Mammary epithelial cell (primary cell): ENCODE measurements around the gene OCRL.

Source experiments
- EZH2 ChIP-seq: IDR thresholded peaks from 2 replicates; pipeline ENCODE4 v1.6.1; 2012; ENCODE audit warnings: low read length, inconsistent platforms, borderline replicate concordance
- TF ChIP-seq, protein P1 (sequence below), 2 donors: IDR thresholded peaks in 1 of 2; conservative IDR thresholded peaks in 1 of 2; 2 replicates each; pipeline ENCODE4 v1.5.1; 2011 to 2012; ENCODE audit warnings: inconsistent platforms in 2 of 2, low read length in 2 of 2, mild to moderate bottlenecking in 2 of 2, control low read depth in 1 of 2, low read depth in 1 of 2; ENCODE audit not compliant: insufficient read depth in 1 of 2; ENCODE audit errors: extremely low read depth in 1 of 2

DNA sequence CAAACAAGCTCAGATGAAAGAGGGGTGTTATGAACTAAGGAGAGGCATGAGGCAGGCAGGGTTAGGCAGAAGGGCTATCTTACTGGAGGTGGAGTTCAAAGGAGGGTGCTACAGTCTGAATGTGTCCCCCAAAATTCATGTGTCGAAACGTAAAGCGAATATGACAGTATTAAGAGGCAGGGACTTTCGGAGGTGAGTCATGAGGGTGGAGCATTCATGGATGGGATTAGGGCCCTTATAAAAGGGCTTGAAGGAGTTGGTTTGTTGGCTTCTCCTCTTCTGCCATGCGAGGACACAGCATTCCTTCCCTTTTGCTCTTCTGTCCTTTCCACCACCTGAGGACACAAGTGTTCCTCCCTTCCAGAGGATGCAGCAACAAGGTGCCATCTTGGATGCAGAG, 91.8 kb downstream of the OCRL start:
- TF ChIP-seq, protein P1, sequence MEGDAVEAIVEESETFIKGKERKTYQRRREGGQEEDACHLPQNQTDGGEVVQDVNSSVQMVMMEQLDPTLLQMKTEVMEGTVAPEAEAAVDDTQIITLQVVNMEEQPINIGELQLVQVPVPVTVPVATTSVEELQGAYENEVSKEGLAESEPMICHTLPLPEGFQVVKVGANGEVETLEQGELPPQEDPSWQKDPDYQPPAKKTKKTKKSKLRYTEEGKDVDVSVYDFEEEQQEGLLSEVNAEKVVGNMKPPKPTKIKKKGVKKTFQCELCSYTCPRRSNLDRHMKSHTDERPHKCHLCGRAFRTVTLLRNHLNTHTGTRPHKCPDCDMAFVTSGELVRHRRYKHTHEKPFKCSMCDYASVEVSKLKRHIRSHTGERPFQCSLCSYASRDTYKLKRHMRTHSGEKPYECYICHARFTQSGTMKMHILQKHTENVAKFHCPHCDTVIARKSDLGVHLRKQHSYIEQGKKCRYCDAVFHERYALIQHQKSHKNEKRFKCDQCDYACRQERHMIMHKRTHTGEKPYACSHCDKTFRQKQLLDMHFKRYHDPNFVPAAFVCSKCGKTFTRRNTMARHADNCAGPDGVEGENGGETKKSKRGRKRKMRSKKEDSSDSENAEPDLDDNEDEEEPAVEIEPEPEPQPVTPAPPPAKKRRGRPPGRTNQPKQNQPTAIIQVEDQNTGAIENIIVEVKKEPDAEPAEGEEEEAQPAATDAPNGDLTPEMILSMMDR (conservative IDR thresholded peaks at IDR 0.05 in 1 of 2, IDR thresholded peaks at IDR 0.05 in 1 of 2; ENCODE audit: extremely low read depth in 1 of 2, insufficient read depth in 1 of 2, low read depth in 1 of 2, low read length in 2 of 2) = no peak
- no peak for TF ChIP-seq EZH2
